Stomach (tissue), 4 donors: ENCODE data around the gene SLAMF6.
"Not testable (repeated sequence)": the region's sequence is repeated elsewhere in the genome, so short reads cannot be mapped to it uniquely, and the experiment has no call there.

Experiments
- CTCF ChIP-seq, 7 experiments: fragments of 450-650 bp in 4 of 7; fragments of 200-600 bp in 3 of 7; sonication (generic) in 3 of 7; IDR thresholded peaks; one replicate each; pipeline ENCODE4 v1.5.1; 2016 to 2019; ENCODE audit warnings: antibody characterized with exemption in 7 of 7, control low read depth in 2 of 7, mild to moderate bottlenecking in 1 of 7
- POLR2A ChIP-seq, 4 donors: fragments of 450-650 bp; IDR thresholded peaks; one replicate each; pipeline ENCODE4 v1.6.1; 2016; ENCODE audit warnings: antibody characterized with exemption in 4 of 4, control low read depth in 2 of 4, mild to moderate bottlenecking in 1 of 4, moderate library complexity in 1 of 4
- POLR2AphosphoS5 ChIP-seq, 3 donors: sonication (generic); formaldehyde crosslinking; IDR thresholded peaks; one replicate each; pipeline ENCODE4 v1.6.1; 2016; ENCODE audit warnings: antibody characterized with exemption in 3 of 3

GRCh38 chr1:160480781-160481180 lies 42.3 kb downstream of the SLAMF6 start:
- not testable (repeated sequence) for TF ChIP-seq CTCF, POLR2A, POLR2AphosphoS5 (IDR thresholded peaks at IDR 0.05)
